ENCODE measurements around the gene DPYSL5. TPM values are rescaled to one million over a fixed set of nuclear protein-coding genes. Genes with fewer than 3 reads are reported as not detected.

The DPYSL5 gene
- total RNA-seq, 1 donor from 2014 or later = 2.9 TPM

DNA sequence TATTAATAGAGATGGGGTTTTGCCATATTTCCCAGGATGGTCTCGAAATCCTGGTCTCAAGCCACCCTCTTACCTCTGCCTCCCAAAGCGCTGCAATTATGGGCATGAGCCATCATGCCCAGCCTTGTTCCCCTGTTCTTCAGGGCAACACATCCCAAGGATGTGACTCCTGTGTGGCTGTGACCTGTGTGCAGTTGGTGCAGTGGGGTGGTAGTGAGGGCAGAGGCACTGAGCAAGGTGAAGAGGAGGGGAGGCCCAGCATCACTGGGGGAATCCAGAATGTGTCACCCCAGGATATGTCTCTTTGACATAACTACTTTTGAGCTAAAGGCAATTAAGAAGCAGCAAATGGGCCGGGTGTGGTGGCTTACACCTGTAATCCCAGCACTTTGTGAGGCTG, 38.7 kb upstream of the DPYSL5 start:
- Histone ChIP-seq H2AFZ (ENCODE audit: low read depth, low read length) (no peak overlapping the region), H3K9me3 (ENCODE audit: insufficient read depth, low read depth, low read length) (no peaks in the 10 kb centered on the region), H3K9ac (ENCODE audit: low read length) (no peak overlapping the region), H3K27me3 (ENCODE audit: insufficient read depth, low read length) (peaks cover 13% of the 10 kb centered on the region), H3K4me2 (ENCODE audit: low read length) (no peak overlapping the region), H3K4me1 (ENCODE audit: insufficient read depth, low read length) (no peaks in the 10 kb centered on the region), H3K27ac (ENCODE audit: low read depth, low read length) (no peak overlapping the region), H3K79me2 (ENCODE audit: insufficient read depth, low read length) (no peaks in the 10 kb centered on the region), H3K4me3 (ENCODE audit: insufficient read depth, low read depth, low read length) (no peak overlapping the region), H4K20me1 (ENCODE audit: insufficient read depth, low read length) (no peaks in the 10 kb centered on the region), H3K36me3 (ENCODE audit: insufficient read depth, low read length) (no peaks in the 10 kb centered on the region)
- H3K27me3 Mint-ChIP-seq (ENCODE audit: low read depth, unreplicated experiment) = peaks cover 23% of the 10 kb centered on the region
- H3K9me3 Mint-ChIP-seq (ENCODE audit: unreplicated experiment) = peaks cover 4% of the 10 kb centered on the region
- no peak overlapping the region for H3K4me3 Mint-ChIP-seq (ENCODE audit: unreplicated experiment)
- FAIRE-seq (no peak), DNase-seq (ENCODE audit: low read depth) (no peak)
- H3K27ac Mint-ChIP-seq (ENCODE audit: unreplicated experiment) = no peak overlapping the region
- TF ChIP-seq, protein P1, sequence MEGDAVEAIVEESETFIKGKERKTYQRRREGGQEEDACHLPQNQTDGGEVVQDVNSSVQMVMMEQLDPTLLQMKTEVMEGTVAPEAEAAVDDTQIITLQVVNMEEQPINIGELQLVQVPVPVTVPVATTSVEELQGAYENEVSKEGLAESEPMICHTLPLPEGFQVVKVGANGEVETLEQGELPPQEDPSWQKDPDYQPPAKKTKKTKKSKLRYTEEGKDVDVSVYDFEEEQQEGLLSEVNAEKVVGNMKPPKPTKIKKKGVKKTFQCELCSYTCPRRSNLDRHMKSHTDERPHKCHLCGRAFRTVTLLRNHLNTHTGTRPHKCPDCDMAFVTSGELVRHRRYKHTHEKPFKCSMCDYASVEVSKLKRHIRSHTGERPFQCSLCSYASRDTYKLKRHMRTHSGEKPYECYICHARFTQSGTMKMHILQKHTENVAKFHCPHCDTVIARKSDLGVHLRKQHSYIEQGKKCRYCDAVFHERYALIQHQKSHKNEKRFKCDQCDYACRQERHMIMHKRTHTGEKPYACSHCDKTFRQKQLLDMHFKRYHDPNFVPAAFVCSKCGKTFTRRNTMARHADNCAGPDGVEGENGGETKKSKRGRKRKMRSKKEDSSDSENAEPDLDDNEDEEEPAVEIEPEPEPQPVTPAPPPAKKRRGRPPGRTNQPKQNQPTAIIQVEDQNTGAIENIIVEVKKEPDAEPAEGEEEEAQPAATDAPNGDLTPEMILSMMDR (IDR thresholded peaks at IDR 0.05; ENCODE audit: insufficient read depth, low read depth, low read length) = no peak
- no peak for TF ChIP-seq EZH2 (IDR thresholded peaks at IDR 0.05; ENCODE audit: insufficient read depth, low read length)
- H3K4me1 Mint-ChIP-seq (ENCODE audit: low read depth, unreplicated experiment) = peaks cover 7% of the 10 kb centered on the region
- H3K36me3 Mint-ChIP-seq (ENCODE audit: low read depth, unreplicated experiment) = no peaks in the 10 kb centered on the region

DNA sequence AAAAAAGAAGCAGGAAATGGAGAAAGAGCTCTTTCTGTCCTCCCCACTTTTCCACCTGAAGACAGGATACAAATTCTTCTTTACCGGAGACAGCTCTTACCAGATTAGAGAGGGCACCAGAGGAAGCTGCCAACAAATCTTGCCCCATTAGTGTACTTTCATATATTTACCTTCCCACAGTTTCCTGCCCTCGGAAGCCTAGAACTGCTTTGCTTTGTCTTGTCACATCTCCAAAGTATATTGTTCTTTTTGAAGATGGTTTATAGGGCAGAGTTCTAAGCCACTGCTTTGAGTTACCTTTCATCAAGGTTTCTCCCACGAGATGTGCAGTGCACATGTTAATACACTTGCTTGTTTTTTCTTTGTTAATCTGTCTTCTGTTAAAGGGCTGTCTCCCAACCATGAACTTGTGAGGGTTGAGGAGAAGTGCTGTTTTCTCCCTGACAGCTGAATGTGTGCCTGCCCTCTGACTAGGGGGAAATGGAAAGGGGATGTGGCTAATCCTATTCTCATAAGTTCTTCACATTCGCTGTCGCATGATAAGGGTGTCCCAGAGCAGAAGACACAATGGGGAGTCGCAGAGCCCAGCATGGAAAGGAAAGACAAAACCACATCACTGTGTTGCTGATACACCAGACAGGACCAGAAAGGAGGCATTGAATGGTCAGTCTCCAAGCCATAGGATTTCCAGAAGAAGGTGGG, 37.9 kb upstream of the DPYSL5 start:
- Histone ChIP-seq H3K27ac (ENCODE audit: low read depth, low read length) (no peak overlapping the region), H3K36me3 (ENCODE audit: insufficient read depth, low read length) (no peaks in the 10 kb centered on the region), H4K20me1 (ENCODE audit: insufficient read depth, low read length) (no peaks in the 10 kb centered on the region), H3K4me1 (ENCODE audit: insufficient read depth, low read length) (no peaks in the 10 kb centered on the region), H3K4me3 (ENCODE audit: insufficient read depth, low read depth, low read length) (no peak overlapping the region), H3K79me2 (ENCODE audit: insufficient read depth, low read length) (no peaks in the 10 kb centered on the region), H3K27me3 (ENCODE audit: insufficient read depth, low read length) (peaks cover 13% of the 10 kb centered on the region), H2AFZ (ENCODE audit: low read depth, low read length) (no peak overlapping the region), H3K9ac (ENCODE audit: low read length) (no peak overlapping the region), H3K4me2 (ENCODE audit: low read length) (no peak overlapping the region), H3K9me3 (ENCODE audit: insufficient read depth, low read depth, low read length) (no peaks in the 10 kb centered on the region)
- TF ChIP-seq EZH2 (IDR thresholded peaks at IDR 0.05; ENCODE audit: insufficient read depth, low read length) = no peak
- TF ChIP-seq, protein P1 (IDR thresholded peaks at IDR 0.05; ENCODE audit: insufficient read depth, low read depth, low read length) = no peak
- no peak for DNase-seq (ENCODE audit: low read depth)
- Mint-ChIP-seq H3K27ac (ENCODE audit: unreplicated experiment) (no peak overlapping the region), H3K9me3 (ENCODE audit: unreplicated experiment) (peaks cover 4% of the 10 kb centered on the region), H3K27me3 (ENCODE audit: low read depth, unreplicated experiment) (peaks cover 23% of the 10 kb centered on the region), H3K4me1 (ENCODE audit: low read depth, unreplicated experiment) (peaks cover 7% of the 10 kb centered on the region), H3K36me3 (ENCODE audit: low read depth, unreplicated experiment) (no peaks in the 10 kb centered on the region), H3K4me3 (ENCODE audit: unreplicated experiment) (no peak overlapping the region)
- no peak for FAIRE-seq

DNA sequence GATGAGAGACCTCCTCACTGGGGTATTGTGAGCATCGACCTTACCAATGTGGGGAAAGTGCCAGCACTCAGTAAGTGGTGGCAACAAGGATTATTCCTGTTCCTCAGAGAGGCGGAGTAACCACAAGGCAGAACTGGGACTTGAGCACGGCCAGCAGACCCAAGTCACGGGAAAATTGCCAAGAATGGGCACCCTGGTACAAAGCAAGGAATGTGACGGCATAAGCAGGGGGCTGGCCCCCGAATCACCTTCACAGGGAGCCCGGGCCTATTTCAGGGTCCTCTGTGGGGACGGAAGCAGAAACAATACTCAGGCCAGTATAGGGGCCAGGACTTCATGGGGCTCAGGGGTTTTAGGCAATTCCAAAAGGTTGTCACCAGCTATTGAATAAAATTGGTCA, 36.7 kb upstream of the DPYSL5 start:
- H3K27ac Mint-ChIP-seq (ENCODE audit: unreplicated experiment) = no peak overlapping the region

More for the DNA sequence above, 36.7 kb upstream of the DPYSL5 start:
- Histone ChIP-seq H3K4me3 (ENCODE audit: insufficient read depth, low read depth, low read length) (no peak overlapping the region), H3K9ac (ENCODE audit: low read length) (no peak overlapping the region), H2AFZ (ENCODE audit: low read depth, low read length) (no peak overlapping the region), H3K36me3 (ENCODE audit: insufficient read depth, low read length) (no peaks in the 10 kb centered on the region), H3K9me3 (ENCODE audit: insufficient read depth, low read depth, low read length) (no peaks in the 10 kb centered on the region), H3K4me2 (ENCODE audit: low read length) (no peak overlapping the region), H3K27me3 (ENCODE audit: insufficient read depth, low read length) (peaks cover 13% of the 10 kb centered on the region), H3K79me2 (ENCODE audit: insufficient read depth, low read length) (no peaks in the 10 kb centered on the region), H3K4me1 (ENCODE audit: insufficient read depth, low read length) (no peaks in the 10 kb centered on the region), H4K20me1 (ENCODE audit: insufficient read depth, low read length) (no peaks in the 10 kb centered on the region), H3K27ac (ENCODE audit: low read depth, low read length) (no peak overlapping the region)
- peaks cover 23% of the 10 kb centered on the region for H3K27me3 Mint-ChIP-seq (ENCODE audit: low read depth, unreplicated experiment)
- no peaks in the 10 kb centered on the region for H3K36me3 Mint-ChIP-seq (ENCODE audit: low read depth, unreplicated experiment)
- DNase-seq (ENCODE audit: low read depth) (no peak), FAIRE-seq (no peak)
- H3K4me3 Mint-ChIP-seq (ENCODE audit: unreplicated experiment) = no peak overlapping the region
- peaks cover 2% of the 10 kb centered on the region for H3K4me1 Mint-ChIP-seq (ENCODE audit: low read depth, unreplicated experiment)
- TF ChIP-seq, protein P1 (IDR thresholded peaks at IDR 0.05; ENCODE audit: insufficient read depth, low read depth, low read length) = no peak
- no peak for TF ChIP-seq EZH2 (IDR thresholded peaks at IDR 0.05; ENCODE audit: insufficient read depth, low read length)
- H3K9me3 Mint-ChIP-seq (ENCODE audit: unreplicated experiment) = peaks cover 4% of the 10 kb centered on the region

All from astrocyte (in vitro differentiated cells and primary cell).